GM18909 (cell line): Measurements from ENCODE around the gene MKS1.

Experiments used
- ATAC-seq: cut with Tn5 transposase; IDR thresholded peaks from one replicate; pipeline ENCODE4 v1.9.1; 2021; ENCODE audit warnings: mild to moderate bottlenecking; ENCODE audit not compliant: unreplicated experiment, poor library complexity

MKS1 gene

DNA sequence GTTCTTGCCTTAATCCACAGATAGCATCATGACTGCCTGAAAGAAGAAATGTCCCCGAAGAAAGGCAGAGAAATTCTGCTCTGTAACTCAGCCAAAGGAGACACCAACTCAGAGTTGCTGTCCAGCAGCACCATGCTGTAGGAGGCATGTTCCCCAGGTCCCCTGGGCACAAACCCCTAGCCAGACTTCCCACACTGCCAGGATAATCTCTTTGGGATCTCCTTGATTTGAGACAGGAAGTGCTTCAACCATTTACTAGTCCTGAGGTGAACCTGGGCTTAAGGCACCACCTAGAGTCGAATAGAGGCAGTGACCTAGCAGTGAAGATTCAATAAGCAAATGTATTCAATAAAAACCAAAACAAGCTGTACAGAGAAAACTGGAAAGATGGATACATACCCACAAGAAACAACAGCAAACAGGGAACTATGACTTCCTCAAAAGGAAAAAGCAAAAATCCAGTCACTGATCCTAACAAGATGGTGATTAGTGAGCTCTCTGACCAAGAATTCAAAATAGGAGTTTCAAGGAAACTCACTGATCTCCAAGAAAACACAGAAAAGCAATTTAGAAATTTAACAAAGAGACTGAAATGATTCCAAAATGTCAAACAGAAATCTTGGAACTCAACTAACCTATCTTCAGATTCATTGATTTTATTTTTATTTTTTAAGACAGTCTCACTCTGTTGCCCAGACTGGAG, 46.5 kb downstream of the MKS1 start:
- ATAC-seq = no peak

DNA sequence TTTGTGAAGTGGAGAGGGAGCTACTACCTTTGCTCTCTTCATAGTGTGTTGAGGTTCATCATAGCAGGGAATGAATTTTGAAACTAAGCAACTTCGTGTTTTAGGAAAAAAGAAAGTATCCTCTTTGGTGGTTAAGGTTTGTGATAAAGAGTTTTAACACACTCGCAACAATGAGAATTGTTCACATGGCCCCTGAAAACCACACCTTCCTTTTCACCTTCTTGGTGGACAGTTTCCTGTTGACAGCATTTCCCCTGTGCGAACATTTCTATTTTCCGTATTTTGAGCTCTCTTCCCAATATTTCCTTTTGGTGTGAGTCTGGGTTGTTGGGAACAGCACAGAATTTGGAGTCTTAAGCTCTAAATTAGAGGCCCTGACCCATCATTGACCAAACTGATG, 48.4 kb downstream of the MKS1 start:
- ATAC-seq = no peak

DNA sequence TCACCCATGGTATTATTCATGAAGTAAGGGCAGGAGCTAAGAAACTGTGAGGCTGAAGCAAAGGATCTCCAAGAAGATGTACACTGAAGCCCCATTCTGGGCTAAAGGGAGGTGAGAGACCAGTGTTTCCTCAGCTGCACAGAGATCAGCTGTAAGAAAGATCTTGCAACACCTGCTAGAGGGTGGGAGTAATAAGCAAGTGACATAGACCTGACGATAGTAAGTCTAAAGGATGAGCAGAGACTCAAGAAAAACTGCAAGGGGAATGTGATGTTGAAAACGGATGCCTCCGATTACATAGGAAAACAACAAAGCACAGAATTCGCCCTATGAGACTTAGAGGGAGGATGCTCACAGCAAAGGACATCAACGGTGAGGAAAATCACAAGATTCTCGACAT, 52.4 kb downstream of the MKS1 start, which contains the start of gene OR4D2:
Gene OR4D2 (plus strand): TSS at position 301 of the 400 bp plus-strand sequence. CDS start 2,674 bp downstream, outside the sequence.
- ATAC-seq = no peak

DNA sequence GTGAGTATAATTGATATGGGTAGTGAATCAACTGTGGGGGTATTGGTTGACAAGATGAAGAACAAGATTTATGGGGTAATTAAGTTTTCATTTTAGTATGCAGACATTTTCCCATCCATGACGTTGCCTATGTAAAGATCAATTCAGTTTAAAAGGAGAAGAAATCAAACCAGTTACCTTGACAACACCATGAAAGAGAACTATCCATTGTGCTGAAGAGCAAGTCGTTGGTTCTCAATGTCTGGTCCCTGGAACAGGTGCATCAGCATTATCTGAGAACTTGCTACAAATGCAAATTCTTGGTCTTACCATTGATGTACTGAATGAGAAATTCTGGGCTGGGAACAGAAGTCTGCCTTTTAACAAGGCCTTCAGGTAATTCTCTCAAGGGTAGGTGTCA, 53.1 kb downstream of the MKS1 start:
- ATAC-seq = no peak

DNA sequence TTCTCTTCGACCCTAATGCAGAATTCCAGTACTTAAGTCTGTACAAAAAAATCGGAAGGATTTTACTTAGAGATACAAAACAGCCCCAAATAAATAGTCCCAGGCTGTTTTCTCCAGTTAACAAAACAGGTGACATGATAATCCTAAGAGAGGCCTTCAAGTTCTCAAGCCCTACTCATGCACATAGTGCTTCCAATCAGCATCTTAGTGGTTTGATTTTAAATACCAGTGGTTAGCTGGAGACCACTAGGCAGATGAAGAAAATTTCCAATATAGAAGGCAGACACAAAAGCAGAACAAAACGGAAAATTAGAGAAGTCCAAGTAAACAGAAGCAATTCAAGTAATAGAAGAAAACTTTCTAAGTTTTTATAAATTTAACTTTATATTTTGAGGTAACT, 57.5 kb downstream of the MKS1 start:
- ATAC-seq = no peak

- no peak for ATAC-seq
Measured at GRCh38 chr17:58158181-58158580, 60.9 kb downstream of the MKS1 start.

DNA sequence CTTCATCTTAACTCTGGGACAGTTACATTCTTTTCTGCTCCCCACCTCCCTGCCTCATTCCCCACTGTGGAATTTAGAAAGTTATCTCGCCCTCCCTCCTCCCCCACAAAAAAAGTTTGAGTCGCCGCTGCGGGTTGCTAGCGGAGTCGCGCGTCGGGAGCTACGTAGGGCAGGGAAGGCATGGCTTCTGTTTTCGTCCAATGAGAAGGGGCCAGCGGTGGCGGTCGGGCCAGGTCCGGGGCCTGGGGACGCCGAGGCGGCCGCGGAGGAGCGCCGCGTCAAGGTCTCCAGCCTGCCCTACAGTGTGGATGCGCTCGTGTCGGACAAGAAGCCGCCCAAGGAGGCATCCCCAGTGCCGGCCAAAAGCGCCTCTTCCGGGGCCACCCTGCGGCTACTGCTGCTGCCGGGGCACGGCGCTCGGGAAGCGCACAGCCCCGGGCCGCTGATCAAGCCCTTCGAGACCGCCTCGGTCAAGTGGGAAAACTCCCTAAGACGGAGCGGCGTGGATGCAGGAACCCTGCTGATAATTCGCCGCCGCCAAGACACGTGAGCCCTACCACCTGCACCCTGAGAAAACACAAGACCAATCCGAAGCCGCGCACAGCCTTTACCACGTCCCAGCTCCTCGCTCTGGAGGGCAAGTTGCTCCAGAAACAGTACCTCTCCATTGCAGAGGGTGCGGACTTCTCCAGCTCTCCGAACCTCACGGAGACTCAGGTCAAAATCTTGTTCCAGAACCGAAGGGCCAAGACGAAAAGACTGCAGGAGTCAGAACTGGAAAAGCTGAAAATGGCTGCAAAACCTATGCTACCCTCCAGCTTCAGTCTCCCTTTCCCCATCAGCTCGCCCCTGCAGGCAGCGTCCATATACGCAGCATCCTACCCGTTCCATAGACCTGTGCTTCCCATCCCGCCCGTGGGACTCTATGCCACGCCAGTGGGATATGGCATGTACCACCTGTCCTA, 61.9 kb downstream of the MKS1 start:
- no peak for ATAC-seq
